Stimulated activated naive CD4-positive, alpha-beta T cell treated with Interleukin-2 at 50 U/mL for 16 hours (primary cell): Measurements from ENCODE around the gene IL17RB.

ENCODE experiments used
- DNase-seq: peaks from one replicate; lab custom pipeline; 2025; lab: John Stamatoyannopoulos, UW

The IL17RB gene

GRCh38 chr3:53811143-53811927, 35.0 kb upstream of the IL17RB start:
- DNase-seq: no peak

DNA sequence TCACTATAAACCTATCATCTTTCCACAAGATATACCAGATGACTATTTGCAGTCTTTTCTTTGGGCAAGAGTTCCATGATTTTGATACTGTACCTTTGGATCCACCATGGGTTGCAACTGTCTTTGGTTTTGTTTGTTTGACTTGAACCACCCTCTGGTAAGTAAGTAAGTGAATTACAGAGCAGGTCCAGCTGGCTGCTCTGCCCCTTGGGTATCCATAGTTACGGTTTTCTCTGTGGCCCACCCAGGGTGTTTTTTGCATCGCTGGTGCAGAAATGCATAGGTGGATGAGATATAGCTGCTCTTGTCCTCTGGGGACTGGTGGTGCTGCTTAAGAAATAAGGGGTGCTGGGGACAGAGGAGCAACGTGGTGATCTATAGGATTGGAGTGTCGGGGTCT, 33.9 kb upstream of the IL17RB start:
- DNase-seq: no peak

DNA sequence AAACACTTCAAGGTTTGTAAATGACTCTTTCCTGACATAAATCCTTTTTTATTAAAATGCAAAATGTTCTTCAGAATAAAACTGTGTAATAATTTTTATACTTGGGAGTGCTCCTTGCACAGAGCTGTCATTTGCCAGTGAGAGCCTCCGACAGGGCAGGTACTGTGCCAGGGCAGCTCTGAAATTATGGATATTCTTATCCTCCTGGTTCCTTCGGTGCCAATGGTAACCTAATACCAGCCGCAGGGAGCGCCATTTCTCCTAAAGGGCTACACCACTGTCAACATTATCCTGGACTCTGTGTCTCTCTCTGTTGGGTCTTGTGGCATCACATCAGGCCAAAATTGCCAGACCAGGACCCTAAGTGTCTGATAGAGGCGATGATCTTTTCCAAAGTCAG, 33.1 kb upstream of the IL17RB start:
- DNase-seq: no peak

DNA sequence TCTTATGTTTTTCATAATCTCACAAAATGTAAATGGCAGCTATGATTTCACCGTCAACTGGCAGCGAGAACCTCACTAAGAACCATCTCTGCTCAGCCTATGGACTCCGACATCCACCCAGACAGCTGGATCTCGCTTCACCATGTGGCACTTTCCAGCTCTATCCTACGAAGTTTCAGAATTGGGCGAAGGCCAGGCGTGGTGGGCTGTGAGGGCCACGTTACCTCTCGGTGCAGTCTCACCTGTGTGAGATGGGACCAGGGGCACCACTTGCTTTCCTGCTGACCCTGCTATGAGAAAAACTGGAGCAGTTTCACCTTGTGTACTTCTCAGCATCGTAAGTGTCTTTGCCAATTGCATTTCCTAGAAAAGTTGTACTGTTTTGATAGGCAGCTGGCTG, 32.5 kb upstream of the IL17RB start:
- no peak for DNase-seq

- no peak for DNase-seq
Measured at GRCh38 chr3:53815067-53815466, 31.3 kb upstream of the IL17RB start.

DNA sequence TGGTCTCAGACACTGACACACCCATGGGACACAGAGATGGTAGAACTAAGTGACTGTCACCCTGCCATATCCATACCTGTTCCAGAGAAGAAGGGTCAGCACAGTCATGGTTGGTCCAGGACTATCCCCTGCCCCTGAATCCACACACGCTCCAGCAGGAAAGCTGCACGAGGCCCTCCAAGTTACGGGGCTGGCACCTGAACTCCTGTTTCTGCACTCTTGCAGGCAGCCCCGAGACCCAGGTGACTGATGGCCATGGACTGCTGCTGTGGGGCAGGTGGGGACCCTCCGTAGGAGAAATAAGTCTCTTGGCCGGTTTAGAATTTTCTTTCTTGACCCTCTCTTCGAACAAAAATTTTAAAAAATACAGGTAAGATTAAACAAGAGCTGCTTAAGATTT, 30.7 kb upstream of the IL17RB start:
- no peak for DNase-seq

GRCh38 chr3:53816425-53816824, 29.9 kb upstream of the IL17RB start:
- DNase-seq: no peak

GRCh38 chr3:53817211-53817610, 29.2 kb upstream of the IL17RB start:
- no peak for DNase-seq

GRCh38 chr3:53817809-53818208, 28.6 kb upstream of the IL17RB start:
- no peak for DNase-seq

- no peak for DNase-seq
Measured at GRCh38 chr3:53818221-53819162, 27.9 kb upstream of the IL17RB start.

DNA sequence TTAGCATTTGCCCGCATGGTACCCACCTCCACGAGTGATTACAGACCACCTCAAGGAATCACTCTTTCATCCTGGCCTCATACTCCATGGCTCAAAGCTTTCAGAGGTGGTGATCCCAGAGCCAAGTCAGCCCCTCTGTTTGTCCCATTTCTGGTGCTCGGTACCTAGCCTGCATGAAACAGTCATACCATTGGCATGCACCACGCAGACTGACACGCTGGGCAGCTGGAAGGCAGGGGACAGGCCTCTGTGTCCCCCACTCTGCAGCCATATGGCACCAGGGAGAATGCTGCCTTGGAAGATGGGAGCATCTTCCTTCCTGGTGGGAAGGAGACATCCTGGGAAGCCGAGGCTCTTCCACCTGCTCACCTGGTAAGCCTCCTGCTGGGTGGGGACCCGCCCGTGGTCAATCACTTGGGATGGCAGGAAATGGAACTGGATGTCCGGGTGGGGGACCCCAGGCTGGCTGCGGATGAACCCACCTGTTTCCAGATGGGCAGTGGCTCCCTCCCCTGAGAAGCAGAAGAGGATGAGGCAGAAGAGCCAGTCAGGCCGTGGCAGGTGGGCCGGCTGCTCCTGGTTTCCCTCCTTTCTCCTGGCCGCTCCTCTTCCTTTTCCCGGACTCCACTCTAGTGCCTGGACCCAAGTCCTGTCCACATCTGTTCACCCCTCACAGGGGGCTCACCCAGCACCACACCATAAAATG, 27.1 kb upstream of the IL17RB start:
- no peak for DNase-seq

GRCh38 chr3:53820084-53820483, 26.3 kb upstream of the IL17RB start:
- no peak for DNase-seq

- DNase-seq: no peak
Measured at GRCh38 chr3:53820756-53821580, 25.4 kb upstream of the IL17RB start.

GRCh38 chr3:53821631-53822121, 24.7 kb upstream of the IL17RB start:
- DNase-seq: no peak

GRCh38 chr3:53822331-53822741, 24.0 kb upstream of the IL17RB start:
- no peak for DNase-seq

DNA sequence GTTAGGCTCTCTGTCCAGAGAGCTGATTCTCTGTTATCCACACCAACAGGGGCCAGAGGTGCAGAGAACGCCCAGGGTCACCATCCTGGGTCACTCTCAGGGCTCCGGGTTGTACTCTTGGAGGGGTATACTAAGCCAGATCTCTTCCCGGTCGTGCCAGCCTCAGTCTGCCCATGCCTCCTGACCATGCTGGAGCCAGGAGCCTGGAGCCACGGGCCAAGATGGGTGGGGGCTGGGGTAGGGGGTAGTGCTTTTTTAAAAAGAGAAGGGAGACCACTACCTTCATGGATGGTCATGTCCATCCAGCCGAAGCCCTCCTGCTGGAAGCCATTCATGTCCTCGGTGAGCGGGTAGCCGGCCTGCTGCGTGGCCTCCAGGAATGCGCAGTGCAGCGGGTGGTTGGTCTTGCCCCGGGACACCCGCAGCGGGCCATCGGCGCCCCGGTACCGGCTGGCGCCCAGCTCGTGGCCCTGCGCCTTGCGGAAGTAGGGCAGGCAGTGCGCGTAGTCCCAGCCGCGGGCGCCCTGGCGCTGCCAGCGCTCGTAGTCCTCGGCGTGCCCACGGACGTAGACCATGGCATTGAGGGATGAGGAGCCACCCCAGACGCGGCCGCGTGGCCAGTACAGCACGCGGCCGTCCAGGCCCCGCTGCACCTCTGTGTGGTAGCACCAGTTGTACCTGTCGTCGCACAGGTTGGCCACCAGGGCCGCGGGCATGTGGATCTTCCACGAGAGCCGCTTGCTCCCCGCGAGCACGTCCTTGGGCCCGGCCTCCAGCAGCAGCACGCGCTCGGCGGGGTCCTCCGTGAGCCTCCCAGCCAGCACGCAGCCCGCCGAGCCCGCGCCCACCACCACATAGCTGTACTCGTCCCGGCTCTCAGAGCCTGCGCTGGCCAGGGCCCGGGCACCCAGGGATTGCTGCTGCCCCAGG, 23.1 kb upstream of the IL17RB start:
- DNase-seq: no peak

GRCh38 chr3:53823956-53824657, 22.3 kb upstream of the IL17RB start:
- no peak for DNase-seq

- DNase-seq: no peak
Measured at GRCh38 chr3:53824795-53825194, 21.6 kb upstream of the IL17RB start.

GRCh38 chr3:53826048-53826447, 20.3 kb upstream of the IL17RB start:
- no peak for DNase-seq

GRCh38 chr3:53828581-53828980, 17.8 kb upstream of the IL17RB start:
- DNase-seq: no peak
